ENCODE results near the gene KRABD2.
"Not testable (repeated sequence)": the region's sequence is repeated elsewhere in the genome, so short reads cannot be mapped to it uniquely, and the experiment has no call there.

The KRABD2 gene

DNA sequence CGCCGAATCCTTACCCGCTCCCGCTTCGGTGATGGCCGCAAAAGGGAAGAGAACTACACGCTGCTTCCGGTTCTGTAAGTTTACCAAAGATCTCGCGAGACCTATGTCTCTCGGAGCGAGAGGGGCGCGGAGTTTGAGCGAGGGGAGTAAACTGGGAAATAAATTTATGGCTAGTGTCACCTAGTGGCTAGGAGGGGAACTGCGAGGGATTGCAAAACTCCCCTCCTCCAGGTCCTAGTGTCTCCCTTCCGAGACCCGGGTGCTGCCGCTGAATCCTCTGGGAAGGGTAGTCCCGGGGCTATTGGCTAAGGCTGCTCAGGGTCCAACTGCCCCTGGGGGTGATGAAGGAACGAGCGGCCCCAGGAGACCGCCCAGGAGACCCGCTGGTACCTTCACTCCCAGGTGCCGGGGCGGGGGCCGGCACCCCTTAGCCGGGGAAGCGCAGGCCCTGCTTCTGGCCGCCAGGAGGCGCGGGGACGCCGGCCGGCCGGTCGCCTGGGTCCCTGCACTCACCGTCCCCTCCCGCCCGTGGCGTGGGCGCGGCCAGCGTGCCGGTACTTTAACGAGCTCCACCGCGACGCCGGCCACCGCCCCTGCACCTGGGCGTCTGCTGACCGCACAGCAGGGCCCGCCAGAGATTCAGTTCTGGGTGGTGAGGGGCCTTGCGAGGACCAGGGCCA, 6.8 kb upstream of the KRABD2 start, which contains the start of gene RPL26:
TSS of gene RPL26 (minus strand) at position 51 of the 680 bp plus-strand sequence. CDS start 883 bp downstream, outside the sequence.
- TF ChIP-seq, protein P1, sequence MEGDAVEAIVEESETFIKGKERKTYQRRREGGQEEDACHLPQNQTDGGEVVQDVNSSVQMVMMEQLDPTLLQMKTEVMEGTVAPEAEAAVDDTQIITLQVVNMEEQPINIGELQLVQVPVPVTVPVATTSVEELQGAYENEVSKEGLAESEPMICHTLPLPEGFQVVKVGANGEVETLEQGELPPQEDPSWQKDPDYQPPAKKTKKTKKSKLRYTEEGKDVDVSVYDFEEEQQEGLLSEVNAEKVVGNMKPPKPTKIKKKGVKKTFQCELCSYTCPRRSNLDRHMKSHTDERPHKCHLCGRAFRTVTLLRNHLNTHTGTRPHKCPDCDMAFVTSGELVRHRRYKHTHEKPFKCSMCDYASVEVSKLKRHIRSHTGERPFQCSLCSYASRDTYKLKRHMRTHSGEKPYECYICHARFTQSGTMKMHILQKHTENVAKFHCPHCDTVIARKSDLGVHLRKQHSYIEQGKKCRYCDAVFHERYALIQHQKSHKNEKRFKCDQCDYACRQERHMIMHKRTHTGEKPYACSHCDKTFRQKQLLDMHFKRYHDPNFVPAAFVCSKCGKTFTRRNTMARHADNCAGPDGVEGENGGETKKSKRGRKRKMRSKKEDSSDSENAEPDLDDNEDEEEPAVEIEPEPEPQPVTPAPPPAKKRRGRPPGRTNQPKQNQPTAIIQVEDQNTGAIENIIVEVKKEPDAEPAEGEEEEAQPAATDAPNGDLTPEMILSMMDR (IDR thresholded peaks at IDR 0.05; ENCODE audit: low read length, missing control alignments): peak; percentile 90
- DNase-seq (ENCODE audit: low read depth): peak; percentile 99
- peak within 1 kb of the TSS; percentile 72 for H3K4me3 ChIP-seq (replicated peaks; ENCODE audit: low read depth, low read length)

DNA sequence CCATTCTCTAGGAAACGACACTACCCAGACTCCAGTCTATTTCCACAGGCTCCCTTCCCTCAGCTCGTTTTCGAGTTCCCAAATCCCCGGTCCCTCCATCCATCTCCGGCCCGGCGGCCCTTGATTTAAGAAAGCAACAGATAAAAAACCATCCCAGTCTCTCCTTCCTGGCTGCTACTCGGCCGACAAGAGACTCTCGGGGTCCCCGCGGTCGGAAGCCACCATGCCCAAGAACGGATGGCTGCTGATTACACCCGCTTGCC, 6.3 kb upstream of the KRABD2 start:
- H3K4me3 ChIP-seq (replicated peaks; ENCODE audit: low read depth, low read length): peak overlapping the region; percentile 72
- no peak for DNase-seq (ENCODE audit: low read depth)
- TF ChIP-seq, protein P1 (IDR thresholded peaks at IDR 0.05; ENCODE audit: low read length, missing control alignments): no peak

DNA sequence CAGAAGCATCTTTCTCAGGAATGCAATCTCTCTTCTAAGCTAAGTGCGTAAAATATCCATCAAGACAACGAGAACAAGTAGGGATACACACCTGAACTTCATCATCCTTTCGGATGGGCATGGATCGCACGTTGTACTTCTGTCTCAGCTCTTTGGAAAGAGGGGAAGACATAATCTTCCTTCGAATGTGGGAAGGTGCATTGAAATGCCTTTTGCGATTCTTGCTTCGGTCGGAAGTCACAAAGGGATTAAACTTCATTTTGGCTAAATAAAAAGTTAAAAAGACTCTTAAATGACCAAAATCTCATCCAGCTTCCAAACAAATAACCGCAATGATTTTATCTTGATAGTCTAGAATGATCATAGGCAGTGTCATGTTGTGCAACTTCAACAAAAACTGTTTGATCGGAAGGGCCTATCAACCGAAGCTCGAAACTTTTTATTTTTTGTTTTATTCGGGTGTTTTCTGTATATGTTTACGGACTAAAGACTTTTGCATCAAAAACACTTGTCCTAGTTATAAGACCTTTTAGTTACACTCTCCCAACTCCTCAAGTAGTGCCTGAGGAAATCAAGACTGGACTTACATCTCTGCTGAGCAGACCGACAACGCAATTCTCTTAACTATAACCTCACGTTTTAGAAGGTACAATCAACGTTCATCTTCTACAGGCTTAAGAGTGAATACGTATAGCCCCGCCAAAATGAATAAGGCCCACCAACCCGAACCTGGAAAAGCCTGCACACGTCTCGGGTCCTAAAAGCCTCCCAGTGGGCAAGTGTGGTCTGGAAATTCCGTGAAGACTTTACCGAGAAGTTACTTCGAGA, 5.8 kb upstream of the KRABD2 start:
- peak overlapping the region; percentile 72 for H3K4me3 ChIP-seq (replicated peaks; ENCODE audit: low read depth, low read length)
- TF ChIP-seq, protein P1 (IDR thresholded peaks at IDR 0.05; ENCODE audit: low read length, missing control alignments): no peak
- no peak for DNase-seq (ENCODE audit: low read depth)

DNA sequence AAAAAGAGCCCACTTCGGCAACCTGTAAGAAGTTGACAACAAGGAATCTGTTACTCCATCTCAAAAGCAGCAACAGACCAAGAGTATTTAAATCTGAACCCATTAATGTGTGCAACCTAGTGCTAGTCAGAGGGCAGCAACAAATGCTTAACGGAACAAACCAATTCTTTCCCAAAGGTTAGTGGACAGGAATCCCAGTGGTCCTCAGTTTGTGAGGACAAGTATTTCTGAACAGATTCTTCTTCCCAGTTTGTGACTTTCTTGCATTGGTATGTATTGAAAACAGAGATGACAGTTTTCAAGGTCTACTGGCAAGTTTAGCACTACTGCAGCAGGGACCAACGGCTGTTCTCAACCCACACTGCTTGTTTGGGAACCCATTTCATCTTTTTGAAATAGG, 3.5 kb upstream of the KRABD2 start:
- H3K4me3 ChIP-seq (replicated peaks; ENCODE audit: low read depth, low read length): no peak overlapping the region
- no peak for DNase-seq (ENCODE audit: low read depth)
- TF ChIP-seq, protein P1 (IDR thresholded peaks at IDR 0.05; ENCODE audit: low read length, missing control alignments): no peak

DNA sequence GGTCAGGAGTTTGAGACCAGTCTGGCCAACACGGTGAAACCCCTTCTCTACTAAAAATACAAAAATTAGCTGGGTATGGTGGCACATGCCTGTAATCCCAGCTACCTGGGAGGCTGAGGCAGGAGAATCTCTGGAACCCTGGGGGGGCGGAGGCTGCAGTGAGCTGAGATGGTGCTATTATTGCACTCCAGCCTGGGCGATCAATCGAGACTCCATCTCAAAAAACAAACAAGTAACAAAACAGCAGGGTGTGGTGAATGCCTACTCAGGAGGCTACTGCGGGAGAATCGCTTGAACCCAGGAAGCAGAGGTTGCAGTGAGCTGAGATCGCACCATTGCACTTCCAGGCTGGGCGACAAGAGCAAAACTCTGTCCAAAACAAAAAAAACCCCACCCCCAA, 1.6 kb upstream of the KRABD2 start:
- H3K4me3 ChIP-seq (replicated peaks; ENCODE audit: low read depth, low read length); DNase-seq (ENCODE audit: low read depth): not testable (repeated sequence)

DNA sequence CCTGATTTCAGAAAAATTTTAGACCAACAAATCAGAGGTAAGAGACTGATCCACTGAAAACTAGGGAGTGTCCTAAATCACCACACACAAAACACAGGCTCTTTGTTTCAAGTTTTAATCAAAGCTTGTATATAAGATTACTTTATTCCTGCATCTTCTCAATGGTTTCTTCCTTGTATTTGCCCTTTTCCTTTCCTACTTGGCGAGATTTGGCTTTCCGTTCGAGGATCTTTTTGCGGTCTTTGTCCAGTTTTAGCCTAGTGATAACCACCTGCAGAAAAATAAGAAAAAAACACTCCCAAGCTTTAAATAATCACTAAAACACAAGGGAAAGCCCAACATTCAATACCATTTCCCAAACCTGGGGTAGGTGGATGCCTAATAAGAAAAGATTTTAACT, 918 bp upstream of the KRABD2 start:
- no peak for DNase-seq (ENCODE audit: low read depth)
- H3K4me3 ChIP-seq (replicated peaks; ENCODE audit: low read depth, low read length): no peak overlapping the region
- TF ChIP-seq, protein P1 (IDR thresholded peaks at IDR 0.05; ENCODE audit: low read length, missing control alignments): no peak

DNA sequence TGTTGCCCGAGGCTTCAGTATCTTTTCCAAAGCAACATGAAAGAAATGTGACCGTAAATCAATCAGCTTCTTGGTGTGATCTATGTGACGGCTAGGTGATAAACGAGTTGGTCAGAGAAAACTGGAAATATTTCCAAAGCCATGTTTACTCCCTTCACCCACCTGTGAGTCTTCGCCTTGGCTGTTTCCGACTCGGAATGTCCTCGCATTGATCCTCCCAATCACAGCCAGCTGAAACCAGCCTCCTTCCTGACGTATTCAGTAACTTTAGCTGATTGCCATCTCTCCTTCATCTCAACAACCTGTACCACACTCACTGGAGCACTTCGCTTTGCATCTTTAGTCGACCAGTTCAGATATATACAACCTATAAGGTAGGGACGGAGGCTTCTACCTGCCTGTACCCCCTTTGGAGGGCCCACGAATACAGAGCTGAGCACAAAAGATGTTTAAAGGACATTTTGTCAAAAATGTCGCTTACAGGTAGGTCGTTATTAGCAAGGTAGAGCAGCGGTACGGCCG, 705 bp downstream of the KRABD2 start:
- TF ChIP-seq, protein P1 (IDR thresholded peaks at IDR 0.05; ENCODE audit: low read length, missing control alignments): no peak
- H3K4me3 ChIP-seq (replicated peaks; ENCODE audit: low read depth, low read length): peak overlapping the region; percentile 71
- DNase-seq (ENCODE audit: low read depth): no peak

DNA sequence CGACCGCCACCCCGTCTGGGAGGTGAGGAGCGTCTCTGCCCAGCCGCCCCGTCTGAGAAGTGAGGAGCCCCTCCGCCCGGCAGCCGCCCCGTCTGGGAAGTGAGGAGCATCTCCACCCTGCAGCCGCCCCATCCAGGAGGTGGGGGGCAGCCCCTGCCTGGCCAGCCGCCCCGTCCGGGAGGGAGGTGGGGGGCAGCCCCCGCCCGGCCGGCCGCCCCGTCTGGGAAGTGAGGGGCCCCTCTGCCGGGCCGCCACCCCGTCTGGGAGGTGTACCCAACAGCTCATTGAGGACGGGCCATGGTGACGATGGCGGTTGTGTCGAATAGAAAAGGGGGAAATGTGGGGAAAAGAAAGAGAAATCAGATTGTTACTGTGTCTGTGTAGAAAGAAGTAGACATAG, 2.6 kb downstream of the KRABD2 start:
- H3K4me3 ChIP-seq (replicated peaks; ENCODE audit: low read depth, low read length); DNase-seq (ENCODE audit: low read depth): not testable (repeated sequence)

Data from fibroblast of pulmonary artery (primary cell).